Measurements from ENCODE around the gene AGAP1.

- TF ChIP-seq FOXP2 (optimal IDR thresholded peaks at IDR 0.05; ENCODE audit: borderline replicate concordance, extremely low read depth, extremely low read length, insufficient read depth) (no peak), REST (IDR thresholded peaks at IDR 0.05; ENCODE audit: insufficient read depth in 1 of 2, low read depth in 2 of 2, low read length in 2 of 2) (no peak), SIN3A (IDR thresholded peaks at IDR 0.05; ENCODE audit: borderline replicate concordance, insufficient read depth, low read length) (no peak), POLR2AphosphoS5 (IDR thresholded peaks at IDR 0.05; ENCODE audit: low read depth, low read length) (no peak), TAF1 (IDR thresholded peaks at IDR 0.05; ENCODE audit: borderline replicate concordance, insufficient read depth, low read length) (no peak)
Measured at GRCh38 chr2:235614176-235614860, 120.5 kb downstream of the AGAP1 start.
